Measurements from ENCODE around the gene LRRC51. TPM values are rescaled to one million over a fixed set of nuclear protein-coding genes. Genes with fewer than 3 reads are reported as not detected.
A peak's percentile ranks its signal among the peaks of the same experiment; 100 is the strongest.

Gene LRRC51
- total RNA-seq (2014; rRNA removed; shearing (Covaris generic)): 7.7 and 18.3 TPM in 2 replicates
- polyA plus RNA-seq (2015; cell fraction: cytosol; rRNA removed): 8.4 and 9.2 TPM in 2 replicates
- 11.7 and 11.9 TPM in 2 replicates for polyA plus RNA-seq (2015; cell fraction: nucleus; rRNA removed)

- DNase-seq (ENCODE audit: low read depth, low spot score): peak; percentile 100
- in situ Hi-C loops (cut with HindIII; ENCODE audit: low pct_unique_long_range_greater_than_20kb, low sequenced_read_pairs): no loop called here
Measured at GRCh38 chr11:72080326-72081183, at the start of gene LRRC51, which contains the start of gene NUMA1. TSS of gene LRRC51 (plus strand) at chr11:72080850. CDS start at chr11:72089084, 8,234 bp downstream. TSS of gene NUMA1 (minus strand) at chr11:72080542. CDS start at chr11:72035943, 44,599 bp downstream.

DNA sequence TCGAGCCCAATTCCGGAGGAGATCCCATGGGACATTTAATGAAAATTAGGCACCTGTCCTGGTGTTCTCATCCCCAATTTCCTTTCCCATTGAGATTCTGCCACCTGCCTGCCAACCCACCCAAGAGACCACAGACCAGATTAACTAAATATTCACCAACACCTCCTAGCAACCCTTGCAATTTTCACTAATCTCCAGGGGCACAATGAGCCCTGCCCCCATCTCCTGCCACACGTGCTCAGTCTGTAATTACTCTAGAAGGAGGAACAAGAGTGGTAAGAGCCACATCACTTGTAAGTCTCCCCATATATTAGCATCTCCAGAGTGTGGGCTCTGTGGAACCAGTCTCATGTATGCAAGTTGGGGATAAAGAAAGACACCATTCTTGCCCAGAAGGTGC, 44.0 kb upstream of the LRRC51 start:
- in situ Hi-C loops (cut with HindIII; ENCODE audit: low pct_unique_long_range_greater_than_20kb, low sequenced_read_pairs): no loop called here
- DNase-seq (ENCODE audit: low read depth, low spot score): no peak

DNA sequence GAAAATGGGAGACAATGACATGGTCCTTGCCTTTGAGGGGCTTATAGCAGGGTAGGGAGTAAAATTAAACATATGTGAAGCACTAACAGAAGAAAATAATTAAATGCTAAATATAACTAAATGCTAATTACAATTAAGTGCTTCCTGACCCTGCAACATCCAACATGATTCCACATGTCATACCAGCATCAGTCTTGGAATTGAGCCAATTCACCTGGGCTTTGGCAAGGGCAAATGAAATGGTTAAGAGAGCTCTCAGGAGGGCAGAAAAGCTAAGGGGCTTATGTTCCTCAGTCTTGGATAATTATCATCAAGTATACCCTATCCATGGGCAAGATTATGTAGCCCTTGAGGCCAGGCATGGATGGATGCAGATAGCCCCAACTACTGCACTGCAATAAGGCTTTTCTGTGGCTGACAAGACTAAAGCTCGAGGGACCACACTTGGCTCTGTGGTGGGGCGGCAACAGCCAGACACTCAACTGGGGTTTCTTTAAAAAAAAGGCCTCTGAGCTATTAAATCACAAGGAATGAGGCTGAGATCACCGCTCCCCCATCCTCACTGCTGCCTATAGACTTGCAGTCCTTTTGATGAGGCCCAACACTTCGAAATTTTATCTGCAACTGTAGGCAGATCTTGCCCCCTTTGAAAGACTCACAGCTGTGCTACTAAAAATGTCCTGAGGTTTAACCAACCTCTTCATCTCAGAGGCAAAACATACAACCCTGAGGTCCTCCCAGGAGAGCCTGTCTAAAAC, 42.9 kb upstream of the LRRC51 start:
- in situ Hi-C loops (cut with HindIII; ENCODE audit: low pct_unique_long_range_greater_than_20kb, low sequenced_read_pairs): no loop called here
- DNase-seq (ENCODE audit: low read depth, low spot score): no peak

GRCh38 chr11:72038491-72038890, 42.2 kb upstream of the LRRC51 start:
- no peak for DNase-seq (ENCODE audit: low read depth, low spot score)
- in situ Hi-C loops (cut with HindIII; ENCODE audit: low pct_unique_long_range_greater_than_20kb, low sequenced_read_pairs): no loop called here

GRCh38 chr11:72039031-72039855, 41.4 kb upstream of the LRRC51 start:
- in situ Hi-C loops (cut with HindIII; ENCODE audit: low pct_unique_long_range_greater_than_20kb, low sequenced_read_pairs): no loop called here
- DNase-seq (ENCODE audit: low read depth, low spot score): no peak

- DNase-seq (ENCODE audit: low read depth, low spot score): no peak
- in situ Hi-C loops (cut with HindIII; ENCODE audit: low pct_unique_long_range_greater_than_20kb, low sequenced_read_pairs): no loop called here
Measured at GRCh38 chr11:72039856-72040401, 40.7 kb upstream of the LRRC51 start.

GRCh38 chr11:72040491-72041363, 39.9 kb upstream of the LRRC51 start:
- DNase-seq (ENCODE audit: low read depth, low spot score): peak; percentile 98
- in situ Hi-C loops (cut with HindIII; ENCODE audit: low pct_unique_long_range_greater_than_20kb, low sequenced_read_pairs): no loop called here

GRCh38 chr11:72041364-72042063, 39.1 kb upstream of the LRRC51 start:
- peak; percentile 87 for DNase-seq (ENCODE audit: low read depth, low spot score)
- in situ Hi-C loops (cut with HindIII; ENCODE audit: low pct_unique_long_range_greater_than_20kb, low sequenced_read_pairs): no loop called here

DNA sequence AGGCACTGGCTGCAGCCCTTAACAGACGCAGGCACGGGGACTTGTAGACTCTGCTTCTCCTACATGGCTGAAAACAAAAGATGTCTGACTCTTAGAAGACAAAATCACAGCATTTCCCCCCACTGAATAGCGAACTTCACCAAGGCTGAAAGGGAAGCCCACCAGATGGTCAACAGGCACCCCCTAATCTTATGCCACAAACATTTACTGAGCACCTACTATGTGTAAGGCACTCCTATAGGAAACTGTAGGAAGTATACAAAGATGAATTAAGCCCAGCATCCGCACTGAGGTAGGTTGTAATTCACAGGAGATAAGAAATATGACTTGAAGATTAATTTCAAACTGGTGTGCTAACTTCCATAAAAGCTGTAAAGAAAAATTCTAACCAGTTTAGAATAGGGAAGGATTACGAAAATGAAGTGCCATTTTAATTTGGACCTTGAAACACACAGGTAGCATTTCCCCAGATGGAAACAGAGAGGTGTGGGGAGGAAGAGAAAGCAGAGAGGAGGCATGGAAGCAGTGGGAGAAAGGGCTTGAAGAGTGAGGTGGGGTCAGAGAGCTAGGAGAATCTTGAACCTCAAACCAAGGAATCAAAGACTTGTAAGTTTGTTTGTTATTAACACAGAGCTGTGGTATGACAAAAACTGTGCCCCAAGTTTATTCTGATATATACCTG, 38.4 kb upstream of the LRRC51 start:
- in situ Hi-C loops (cut with HindIII; ENCODE audit: low pct_unique_long_range_greater_than_20kb, low sequenced_read_pairs): no loop called here
- DNase-seq (ENCODE audit: low read depth, low spot score): no peak

- DNase-seq (ENCODE audit: low read depth, low spot score): no peak
- in situ Hi-C loops (cut with HindIII; ENCODE audit: low pct_unique_long_range_greater_than_20kb, low sequenced_read_pairs): no loop called here
Measured at GRCh38 chr11:72045849-72046248, 34.8 kb upstream of the LRRC51 start.

DNA sequence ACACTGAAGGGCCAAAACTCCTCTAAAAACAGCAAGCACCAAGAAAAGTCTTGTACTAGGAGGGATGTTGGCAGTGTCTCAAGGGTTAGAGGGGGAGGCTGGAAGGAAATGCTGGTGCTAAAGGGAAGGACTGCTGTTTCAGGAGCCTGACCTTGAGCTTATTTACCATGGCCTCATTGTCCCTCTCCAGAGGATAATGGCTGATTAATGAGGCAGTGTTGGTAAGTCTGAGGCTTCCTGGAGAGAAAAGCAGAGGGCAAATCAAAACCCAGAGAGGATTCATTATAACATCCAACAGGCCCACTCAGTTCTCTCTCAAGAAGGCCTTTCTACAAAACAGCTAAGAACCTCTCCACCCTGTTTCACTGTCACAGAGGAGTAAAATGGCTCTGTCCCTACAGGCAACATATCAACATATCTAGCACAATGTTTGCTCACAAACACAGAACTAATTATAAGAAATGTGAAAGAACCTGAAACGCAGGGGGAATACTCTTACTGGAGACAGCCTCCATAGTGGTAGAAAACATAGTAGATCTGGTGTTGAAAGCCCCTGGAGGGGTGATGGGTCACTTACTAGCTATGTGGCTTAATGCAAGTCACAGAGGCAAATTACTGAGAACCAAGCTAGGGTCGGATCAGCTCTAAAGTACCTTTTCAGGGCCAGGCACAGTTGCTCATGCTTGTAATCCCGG, 31.7 kb upstream of the LRRC51 start:
- in situ Hi-C loops (cut with HindIII; ENCODE audit: low pct_unique_long_range_greater_than_20kb, low sequenced_read_pairs): no loop called here
- DNase-seq (ENCODE audit: low read depth, low spot score): no peak

DNA sequence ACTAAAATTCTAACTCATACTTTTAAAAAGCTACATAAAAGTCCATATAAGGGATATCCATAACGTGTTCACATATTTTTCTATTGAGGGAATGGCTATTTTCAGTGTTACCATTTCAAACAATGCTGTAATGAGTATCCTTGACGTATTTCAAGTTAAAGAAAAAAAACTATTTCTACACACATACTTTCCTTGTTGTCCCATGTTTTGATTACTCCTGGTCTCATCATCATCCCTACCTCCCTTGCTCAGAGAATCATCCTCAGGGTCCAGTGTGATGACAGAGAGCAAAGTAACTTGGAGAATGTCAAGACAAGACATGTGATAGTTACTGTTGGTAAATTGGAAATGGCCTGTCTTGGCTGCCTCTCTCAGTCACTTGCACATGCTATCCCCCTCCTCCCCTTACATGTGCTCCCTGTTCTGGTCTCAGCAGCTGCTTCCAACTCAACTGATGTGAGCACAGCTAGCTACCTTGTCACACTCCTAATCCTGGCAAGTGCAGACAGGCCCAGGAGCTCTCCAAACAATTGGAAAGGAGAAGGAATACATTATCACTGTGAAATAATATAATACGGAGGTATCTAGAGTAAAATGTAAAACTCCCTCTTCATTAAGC, 22.1 kb upstream of the LRRC51 start:
- peak; percentile 41 for DNase-seq (ENCODE audit: low read depth, low spot score)
- in situ Hi-C loops (cut with HindIII; ENCODE audit: low pct_unique_long_range_greater_than_20kb, low sequenced_read_pairs): no loop called here

GRCh38 chr11:72061739-72062396, 18.8 kb upstream of the LRRC51 start:
- DNase-seq (ENCODE audit: low read depth, low spot score): no peak
- in situ Hi-C loops (cut with HindIII; ENCODE audit: low pct_unique_long_range_greater_than_20kb, low sequenced_read_pairs): no loop called here

- in situ Hi-C loops (cut with HindIII; ENCODE audit: low pct_unique_long_range_greater_than_20kb, low sequenced_read_pairs): no loop called here
- no peak for DNase-seq (ENCODE audit: low read depth, low spot score)
Measured at GRCh38 chr11:72066855-72067254, 13.8 kb upstream of the LRRC51 start.
